AG08396 (cell line): ENCODE data around the gene LYZL1.
A peak's percentile ranks its signal among the peaks of the same experiment; 100 is the strongest.
"Not testable (repeated sequence)": the region's sequence is repeated elsewhere in the genome, so short reads cannot be mapped to it uniquely, and the experiment has no call there.

ENCODE experiments used
- DNase-seq: peaks from one replicate; pipeline ENCODE4 v3.0.0; 2012; ENCODE audit warnings: low spot score, mixed read lengths

The LYZL1 gene

DNA sequence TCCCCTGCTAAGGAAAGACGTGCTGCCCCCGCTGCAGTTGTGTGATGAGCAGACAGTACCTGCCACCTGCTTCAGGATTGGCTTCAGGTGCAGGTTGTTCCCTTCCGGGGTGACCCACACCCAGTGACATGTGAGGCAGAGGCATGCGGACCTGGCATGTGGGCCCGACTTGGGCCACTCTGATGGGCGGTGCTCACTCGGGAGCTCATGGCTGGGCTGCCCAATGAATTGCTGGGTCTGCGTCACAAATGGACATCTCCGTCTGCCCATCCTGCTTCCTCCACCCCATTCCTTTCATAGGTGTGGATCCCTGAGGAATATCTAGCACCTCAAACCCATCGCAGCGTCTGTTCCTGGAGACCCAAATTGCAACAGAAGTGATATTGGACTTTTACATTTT is 19.3 kb downstream of the LYZL1 start:
- DNase-seq, result not testable (repeated sequence)

GRCh38 chr10:29309465-29309864 is 20.6 kb downstream of the LYZL1 start:
- DNase-seq, result no peak

DNA sequence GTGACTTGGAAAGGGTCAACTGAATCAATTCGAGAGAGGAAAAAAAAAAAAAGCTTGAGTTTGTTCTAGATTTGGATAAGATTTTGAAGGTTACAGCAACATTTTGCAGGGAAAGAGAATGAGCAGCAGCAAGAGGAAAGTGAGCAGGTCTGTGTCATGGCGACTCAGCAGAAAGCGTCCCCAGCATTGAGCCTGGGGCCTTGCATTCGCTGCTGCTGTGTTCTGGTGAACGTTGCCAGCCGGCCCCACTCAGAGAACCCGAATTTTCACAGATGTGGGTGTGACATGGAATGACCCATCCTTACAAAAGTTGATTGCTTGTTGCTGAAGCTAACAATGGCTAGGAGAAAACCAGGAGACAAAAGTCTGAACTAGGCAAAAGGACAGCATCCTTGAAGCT is 21.6 kb downstream of the LYZL1 start:
- DNase-seq, result not testable (repeated sequence)

GRCh38 chr10:29313071-29313470 is 24.2 kb downstream of the LYZL1 start:
- no peak for DNase-seq

DNA sequence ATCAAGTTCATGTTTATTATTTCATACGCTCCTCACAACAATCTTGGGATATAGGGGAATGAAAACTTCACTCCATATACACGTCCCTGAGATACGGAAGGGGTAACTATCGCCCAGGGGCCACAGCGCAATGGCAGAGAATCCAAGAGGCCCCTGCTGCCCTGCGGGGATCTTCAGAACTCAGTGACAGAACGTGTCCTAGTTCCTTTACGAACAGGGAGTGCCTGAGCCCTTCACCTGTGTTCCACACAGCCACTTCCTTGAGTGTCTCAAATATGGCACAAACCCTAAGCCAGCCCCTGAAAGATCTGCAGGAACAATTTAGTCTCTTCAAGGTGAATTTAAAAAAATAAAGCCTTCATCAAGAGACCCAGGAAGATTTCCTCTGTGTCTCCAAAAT is 25.9 kb downstream of the LYZL1 start:
- DNase-seq, result no peak

- no peak for DNase-seq
Measured at GRCh38 chr10:29315814-29316213, 26.9 kb downstream of the LYZL1 start.

GRCh38 chr10:29316308-29317026 is 27.6 kb downstream of the LYZL1 start:
- no peak for DNase-seq

DNA sequence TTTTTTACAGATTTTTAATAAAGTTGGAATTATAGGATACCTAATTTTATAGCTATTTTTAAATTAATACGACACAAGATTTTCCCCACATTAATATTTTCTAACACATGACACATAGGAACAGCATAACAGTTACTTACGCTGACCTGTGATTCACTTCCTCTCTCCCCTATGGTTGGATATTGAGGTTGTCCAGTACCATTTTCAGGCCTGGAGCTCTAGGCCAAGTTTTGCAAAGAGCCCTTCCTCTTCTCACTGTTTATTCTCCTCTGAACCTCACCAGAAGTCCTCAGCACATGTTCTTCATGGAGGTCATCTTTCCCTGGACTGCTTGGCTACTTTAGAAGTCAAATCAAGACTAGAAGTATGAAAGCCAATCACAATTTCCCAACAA is 28.2 kb downstream of the LYZL1 start:
- no peak for DNase-seq

GRCh38 chr10:29317423-29318021 is 28.7 kb downstream of the LYZL1 start:
- DNase-seq, result no peak

GRCh38 chr10:29318141-29319071 is 29.5 kb downstream of the LYZL1 start:
- DNase-seq, result not testable (repeated sequence)

- no peak for DNase-seq
Measured at GRCh38 chr10:29319205-29319781, 30.4 kb downstream of the LYZL1 start.

DNA sequence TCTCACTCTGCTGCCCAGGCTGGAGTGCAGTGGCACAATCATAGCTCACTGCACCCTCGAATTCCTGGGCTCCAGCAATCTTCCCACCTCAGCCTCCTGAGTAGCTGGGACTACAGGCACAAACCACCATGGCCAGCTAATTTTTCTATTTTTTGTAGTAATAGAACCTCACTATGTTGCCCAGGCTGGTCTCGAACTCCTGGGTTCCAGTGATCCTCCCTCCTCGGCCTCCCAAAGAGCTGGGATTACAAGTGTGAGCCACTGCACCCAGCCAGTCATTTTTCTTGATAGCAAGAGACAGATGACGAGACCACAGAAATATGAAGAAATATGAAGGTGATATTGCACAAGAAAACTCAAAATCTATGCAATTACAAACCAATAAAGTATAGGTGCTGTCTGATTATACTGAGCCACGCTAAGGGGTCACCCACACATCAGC is 31.8 kb downstream of the LYZL1 start:
- not testable (repeated sequence) for DNase-seq

DNA sequence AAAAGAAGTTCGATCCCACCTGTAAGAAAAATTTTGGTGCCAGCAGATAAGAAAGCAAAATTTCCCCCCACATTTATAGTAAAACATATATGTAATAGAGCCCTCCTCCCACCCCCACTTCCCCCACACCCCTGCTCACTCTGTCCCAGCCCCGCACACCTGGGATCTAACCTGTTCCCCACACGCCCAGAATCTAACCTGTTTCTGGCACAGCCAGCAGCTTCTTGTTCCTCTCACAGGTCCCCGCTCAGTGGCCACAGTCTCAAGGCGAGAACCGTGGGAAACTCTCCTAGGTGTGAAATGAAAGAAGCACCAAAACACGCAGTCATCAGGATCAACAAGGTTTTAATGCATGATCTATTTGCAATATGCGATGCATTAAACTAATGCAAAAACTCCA is 32.8 kb downstream of the LYZL1 start:
- no peak for DNase-seq

DNA sequence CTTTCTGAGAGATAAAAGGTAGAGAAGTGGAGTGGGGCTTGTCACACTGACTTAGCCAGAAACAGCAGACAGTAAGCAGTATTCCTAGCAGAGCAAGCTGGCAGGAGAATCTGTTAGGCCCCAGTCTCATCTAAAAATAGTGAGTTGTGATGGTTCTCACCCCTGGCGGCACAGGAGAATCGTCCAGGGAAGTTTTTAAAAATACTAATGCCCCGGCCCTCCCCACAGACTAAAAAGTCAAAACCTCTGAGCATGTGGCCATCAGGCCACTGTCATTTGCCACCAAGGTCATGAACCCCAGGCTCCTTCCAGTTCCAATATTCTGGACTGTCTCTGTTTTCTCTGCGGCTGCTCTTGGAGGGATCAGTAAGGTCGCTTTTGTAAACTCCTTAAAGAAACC is 34.0 kb downstream of the LYZL1 start:
- no peak for DNase-seq

DNA sequence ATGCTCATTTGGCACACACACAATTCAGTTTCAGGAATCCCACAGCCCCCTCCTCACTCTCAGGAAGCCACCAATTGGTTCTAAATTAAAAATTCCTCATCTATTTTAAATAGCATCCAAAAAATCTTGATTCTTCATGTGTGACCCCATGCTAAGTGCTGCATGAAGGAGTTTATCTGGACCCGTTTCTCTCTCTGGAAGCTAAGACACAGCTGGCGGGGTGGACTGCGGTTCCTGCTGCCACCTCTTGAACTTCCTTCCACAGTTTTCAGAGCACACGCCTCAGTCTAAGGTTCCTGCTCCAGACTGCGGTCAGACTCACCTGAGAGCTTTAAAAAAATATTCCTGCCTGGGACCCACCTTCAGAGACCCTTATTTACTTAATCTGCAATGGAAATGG is 34.5 kb downstream of the LYZL1 start:
- DNase-seq, result no peak

DNA sequence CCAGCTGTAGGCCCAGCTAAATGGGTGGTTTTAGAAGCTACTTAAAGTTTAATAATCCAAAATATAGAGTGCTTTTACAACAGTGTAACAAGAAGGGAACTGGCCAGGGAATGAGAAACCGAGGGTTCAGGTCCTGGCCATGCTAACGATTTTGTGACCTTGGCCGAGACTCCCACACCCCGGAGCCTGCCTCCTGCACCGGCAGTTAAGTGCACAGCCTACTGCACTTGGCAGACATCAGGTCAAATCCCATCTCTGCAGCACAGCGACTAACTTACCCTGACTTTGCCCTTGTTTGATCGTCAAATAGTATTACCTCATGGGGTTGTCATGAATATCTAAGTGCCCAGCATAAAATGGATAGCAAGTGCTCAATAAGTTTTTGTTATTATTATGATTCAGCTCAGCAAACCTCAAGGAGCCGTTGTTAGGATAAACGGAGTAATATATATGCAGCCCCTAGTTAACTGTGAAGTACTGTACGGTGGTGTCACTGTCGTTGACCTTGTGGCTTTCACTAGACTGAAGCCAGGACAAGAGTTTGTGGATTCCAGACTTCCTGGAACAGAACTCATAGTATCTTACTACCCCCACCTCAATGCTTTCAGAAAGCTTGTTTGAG is 35.5 kb downstream of the LYZL1 start:
- no peak for DNase-seq

- no peak for DNase-seq
Measured at GRCh38 chr10:29326299-29326698, 37.4 kb downstream of the LYZL1 start.

DNA sequence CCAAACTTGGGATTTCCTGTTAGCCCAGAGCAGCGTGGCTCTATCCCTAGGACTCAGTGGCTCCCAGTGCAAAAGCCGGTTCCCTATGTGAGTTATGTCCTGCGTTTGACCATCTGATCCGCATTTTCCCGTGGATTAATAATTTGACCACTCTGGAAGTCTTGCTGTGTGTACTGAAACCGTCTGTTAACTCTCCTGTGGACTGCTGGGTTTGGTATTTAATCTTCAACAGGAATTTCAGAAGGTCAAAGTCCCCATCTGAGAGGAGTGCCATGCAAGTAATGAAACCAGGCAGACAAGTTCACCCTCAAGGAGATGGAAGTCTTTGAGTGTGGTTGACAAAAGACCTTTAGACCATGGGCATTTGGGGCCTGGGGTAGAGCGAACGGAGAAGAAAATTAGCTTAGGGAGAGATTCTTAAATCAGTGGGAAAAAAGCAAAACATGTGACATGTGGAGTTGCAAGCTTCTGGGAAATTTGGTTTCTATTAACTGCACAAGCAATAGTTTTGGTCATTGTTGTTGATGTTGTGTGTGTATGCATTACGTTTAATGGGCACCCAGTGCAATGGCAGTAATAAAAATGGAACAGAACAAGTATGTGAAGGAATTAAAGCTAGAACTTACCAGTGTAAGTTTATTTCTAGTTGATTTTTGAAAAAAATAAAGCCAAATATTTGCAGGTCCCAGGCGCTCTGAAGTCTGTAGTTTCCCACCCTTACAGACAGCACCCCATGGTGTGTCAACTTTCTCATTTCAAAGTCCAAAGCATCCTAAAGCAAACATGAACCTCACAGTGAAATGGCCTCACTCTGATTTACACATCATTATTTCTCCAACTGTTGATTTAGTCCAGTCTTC is 38.2 kb downstream of the LYZL1 start:
- no peak for DNase-seq

- DNase-seq, result no peak
Measured at GRCh38 chr10:29327746-29328102, 38.9 kb downstream of the LYZL1 start.

GRCh38 chr10:29328983-29329382 is 40.1 kb downstream of the LYZL1 start:
- peak; percentile 67 for DNase-seq

GRCh38 chr10:29329420-29329819 is 40.5 kb downstream of the LYZL1 start:
- DNase-seq, result no peak
